ENCODE data around the gene ZNF101. TPM values are rescaled to one million over a fixed set of nuclear protein-coding genes. Genes with fewer than 3 reads are reported as not detected.
A peak's percentile ranks its signal among the peaks of the same experiment; 100 is the strongest.

Gene ZNF101
- total RNA-seq, 2 donors from 2014 or later, result 66.9 to 79.6 TPM

DNA sequence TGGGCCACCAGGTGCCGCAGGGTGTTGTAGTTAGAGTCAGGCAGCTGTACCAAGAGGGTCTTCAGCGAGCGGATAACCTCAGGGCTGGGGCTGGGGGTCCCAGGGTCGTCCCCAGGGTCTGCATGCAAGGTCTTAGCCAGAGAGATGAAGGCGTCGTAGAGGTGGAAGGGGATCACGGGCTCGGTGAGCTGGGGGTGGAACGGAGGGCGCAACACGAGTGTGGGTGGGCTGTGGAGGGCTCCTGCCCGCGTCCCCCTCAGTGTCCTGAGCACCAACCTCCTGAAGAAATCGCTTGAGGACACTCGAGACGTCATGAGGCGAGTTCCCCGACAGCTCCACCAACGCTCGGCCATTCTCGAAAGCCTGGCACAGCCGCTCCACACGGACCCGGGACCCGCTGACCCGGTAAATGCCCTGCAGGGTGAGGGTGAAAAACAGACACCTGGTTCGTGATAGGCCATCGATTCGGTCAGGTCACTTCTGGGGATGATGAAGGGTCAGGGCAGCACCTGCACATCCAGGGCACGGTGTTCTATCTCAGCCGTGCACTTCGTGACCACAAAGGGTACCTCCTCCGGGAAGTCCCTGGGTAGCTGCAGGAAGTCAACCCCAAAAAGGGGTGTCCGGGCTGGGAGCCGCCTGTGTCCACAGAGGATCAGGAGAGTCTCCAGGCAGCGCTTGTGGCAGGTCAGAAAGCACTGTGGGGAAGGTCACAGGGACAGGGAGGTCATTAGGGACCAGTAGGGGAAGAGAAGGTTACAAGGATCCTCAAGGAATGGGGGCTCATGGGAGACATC lies 33.9 kb upstream of the ZNF101 start:
- ATAC-seq (no peak), DNase-seq (ENCODE audit: low spot score in 2 of 2) (no peak)
- Mint-ChIP-seq H3K36me3 (peaks cover 9 to 29% of the 10 kb centered on the region in 2 donors), H3K27ac (peak overlapping the region; percentile 32 to 92), H3K9me3 (no peaks in the 10 kb centered on the region)

DNA sequence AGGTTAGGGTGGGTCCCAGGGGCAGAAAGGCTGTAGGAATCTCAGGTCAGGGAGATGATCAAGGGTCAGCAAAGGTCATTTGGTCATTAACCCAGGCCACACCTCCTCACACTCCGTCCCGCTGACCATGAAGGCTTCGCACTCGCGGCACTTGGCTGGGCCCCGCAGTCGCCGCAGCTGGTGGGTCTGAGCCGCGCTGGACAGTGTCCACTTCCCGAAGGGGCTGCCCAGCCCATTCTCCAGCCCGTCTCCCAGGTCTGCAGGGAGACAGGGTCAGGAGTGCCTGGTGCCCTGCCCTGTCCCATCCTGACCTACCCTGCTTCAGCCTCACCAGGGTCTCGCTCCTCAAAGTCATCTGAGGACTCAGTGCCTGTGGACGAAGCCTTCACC lies 33.3 kb upstream of the ZNF101 start:
- peak overlapping the region; percentile 58 to 92 for H3K27ac Mint-ChIP-seq
- ATAC-seq (no peak), DNase-seq (ENCODE audit: low spot score in 2 of 2) (no peak)
- H3K36me3 Mint-ChIP-seq, result peaks cover 9 to 29% of the 10 kb centered on the region in 2 donors
- H3K9me3 Mint-ChIP-seq, result no peaks in the 10 kb centered on the region

DNA sequence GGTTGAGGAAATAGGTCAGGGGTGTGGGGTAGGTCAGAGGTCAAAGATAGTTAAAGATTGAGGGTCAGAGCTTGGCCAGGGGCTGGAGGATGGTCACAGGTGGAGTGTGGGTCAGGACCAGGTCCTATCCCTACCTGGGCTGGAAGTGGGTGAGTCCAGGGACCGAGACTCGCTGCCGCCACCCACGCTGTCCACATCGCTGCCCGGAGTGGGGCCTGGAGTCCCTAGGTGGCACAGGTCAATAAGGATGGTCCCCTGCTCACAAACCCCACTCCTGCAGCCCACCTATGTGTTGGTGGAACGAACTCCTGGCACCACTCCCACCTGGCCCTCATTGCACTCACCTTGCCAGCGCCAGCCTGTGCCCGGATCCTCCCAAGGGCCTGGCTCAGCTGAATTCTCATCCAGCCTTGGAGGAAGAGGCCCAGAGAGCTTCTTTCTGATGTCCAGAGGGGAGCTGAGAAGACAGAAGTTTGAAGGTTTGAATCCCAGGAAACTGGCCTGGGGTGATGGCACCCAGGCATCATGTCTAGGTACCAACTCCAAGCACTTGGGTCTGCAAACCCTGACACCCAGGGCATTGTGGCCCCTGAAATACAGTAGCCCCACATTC lies 32.0 kb upstream of the ZNF101 start:
- H3K36me3 Mint-ChIP-seq, result peaks cover 9 to 29% of the 10 kb centered on the region in 2 donors
- H3K9me3 Mint-ChIP-seq, result no peaks in the 10 kb centered on the region
- ATAC-seq, result no peak
- DNase-seq (ENCODE audit: low spot score in 2 of 2), result no peak
- H3K27ac Mint-ChIP-seq, result no peak overlapping the region

DNA sequence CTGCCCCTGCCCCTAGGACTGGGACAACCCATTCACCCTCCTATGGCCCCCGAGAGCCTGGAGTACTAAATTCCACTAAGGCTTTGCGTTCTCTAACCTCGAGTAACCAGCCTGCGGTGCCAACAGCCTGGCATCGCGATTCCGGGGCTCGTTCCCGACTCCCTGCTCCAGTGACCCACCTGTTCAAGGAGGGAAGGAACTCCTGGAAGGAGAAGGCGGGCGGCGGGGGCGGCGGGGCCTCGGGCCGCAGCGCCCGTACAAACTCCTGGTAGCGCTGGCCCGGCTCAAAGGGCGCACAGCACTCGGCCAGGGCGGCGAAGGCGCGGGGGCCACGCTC lies 31.5 kb upstream of the ZNF101 start:
- no peak for ATAC-seq
- H3K27ac Mint-ChIP-seq, result no peak overlapping the region

DNA sequence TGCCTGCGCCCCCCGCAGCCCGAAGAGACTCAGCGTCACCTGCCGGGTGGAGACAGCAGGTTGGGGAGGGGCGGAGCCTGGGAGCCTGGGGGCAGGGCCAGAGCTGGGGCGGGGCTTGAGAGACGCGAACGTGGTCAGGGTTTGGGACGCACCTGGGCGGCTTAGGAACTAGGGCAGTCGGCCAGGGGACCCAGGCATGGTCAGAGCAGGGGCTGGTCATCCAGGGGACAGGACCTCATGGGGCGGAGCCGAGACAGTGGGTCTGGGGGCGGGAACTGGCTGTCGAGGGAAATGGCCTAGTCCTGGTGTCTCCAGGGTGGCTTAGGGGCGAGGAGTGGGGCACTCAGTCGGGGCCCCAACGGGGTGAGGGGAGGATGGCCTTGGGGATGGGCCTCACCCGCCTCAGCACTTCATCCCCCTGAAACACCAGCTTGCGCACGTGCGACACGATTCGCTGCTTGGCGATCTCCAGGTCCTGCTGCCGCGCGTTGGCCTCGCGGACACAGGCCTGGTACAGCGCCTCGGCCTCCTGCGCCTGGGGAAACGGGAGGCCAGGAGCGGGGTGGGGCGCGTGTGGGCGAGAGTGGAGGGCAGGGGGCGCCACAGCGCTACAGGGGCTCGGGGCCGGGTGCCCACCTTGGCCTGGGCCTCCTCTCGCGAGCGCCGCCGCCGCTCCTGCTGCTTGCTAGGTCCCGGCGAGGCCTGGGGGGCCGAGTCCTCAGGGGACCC lies 31.0 kb upstream of the ZNF101 start:
- DNase-seq (ENCODE audit: low spot score in 2 of 2) (no peak), ATAC-seq (no peak)
- Mint-ChIP-seq H3K27ac (no peak overlapping the region), H3K36me3 (peaks cover 18 to 37% of the 10 kb centered on the region in 2 donors), H3K9me3 (no peaks in the 10 kb centered on the region)

More for the DNA sequence above, 31.5 kb upstream of the ZNF101 start:
- H3K36me3 Mint-ChIP-seq, result peaks cover 13 to 34% of the 10 kb centered on the region in 2 donors
- DNase-seq (ENCODE audit: low spot score in 2 of 2), result no peak
- no peaks in the 10 kb centered on the region for H3K9me3 Mint-ChIP-seq

DNA sequence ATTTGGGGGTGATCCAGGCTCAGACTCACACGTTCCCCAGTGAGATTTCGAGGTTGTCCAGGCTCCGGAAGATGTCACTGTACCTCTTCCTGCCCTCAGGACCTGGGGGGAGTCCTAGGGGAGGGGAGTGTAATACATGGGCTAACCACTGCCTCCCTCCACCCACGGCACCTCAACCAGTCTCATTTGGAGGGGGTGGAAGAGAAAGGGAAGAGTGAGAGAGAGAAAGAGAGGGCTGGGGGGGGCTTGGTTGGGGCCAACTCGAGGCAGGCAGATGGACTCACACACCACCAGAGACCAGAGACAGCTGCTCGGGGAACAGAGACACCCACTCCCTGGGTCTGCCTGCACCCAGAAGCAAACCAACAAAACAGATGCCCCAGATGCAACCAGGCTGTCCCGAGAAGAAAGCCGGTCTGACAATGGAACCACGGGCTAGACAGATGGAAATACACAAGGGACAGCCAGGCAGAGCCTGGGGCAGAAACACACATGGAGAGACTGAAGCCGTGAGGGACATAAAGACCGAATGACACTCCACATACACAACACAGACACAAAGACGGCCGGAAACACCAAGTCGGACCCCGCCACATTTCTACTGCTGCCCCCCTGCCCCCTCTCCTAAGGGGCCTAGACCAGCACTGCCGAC lies 26.0 kb upstream of the ZNF101 start:
- peaks cover 15 to 20% of the 10 kb centered on the region in 2 donors for H3K36me3 Mint-ChIP-seq
- no peaks in the 10 kb centered on the region for H3K9me3 Mint-ChIP-seq
- peak; percentile 34 to 76 for ATAC-seq
- DNase-seq (ENCODE audit: low spot score in 2 of 2), result peak in 1 of 2 donors; percentile 31
- H3K27ac Mint-ChIP-seq, result peak overlapping the region; percentile 91 to 97

DNA sequence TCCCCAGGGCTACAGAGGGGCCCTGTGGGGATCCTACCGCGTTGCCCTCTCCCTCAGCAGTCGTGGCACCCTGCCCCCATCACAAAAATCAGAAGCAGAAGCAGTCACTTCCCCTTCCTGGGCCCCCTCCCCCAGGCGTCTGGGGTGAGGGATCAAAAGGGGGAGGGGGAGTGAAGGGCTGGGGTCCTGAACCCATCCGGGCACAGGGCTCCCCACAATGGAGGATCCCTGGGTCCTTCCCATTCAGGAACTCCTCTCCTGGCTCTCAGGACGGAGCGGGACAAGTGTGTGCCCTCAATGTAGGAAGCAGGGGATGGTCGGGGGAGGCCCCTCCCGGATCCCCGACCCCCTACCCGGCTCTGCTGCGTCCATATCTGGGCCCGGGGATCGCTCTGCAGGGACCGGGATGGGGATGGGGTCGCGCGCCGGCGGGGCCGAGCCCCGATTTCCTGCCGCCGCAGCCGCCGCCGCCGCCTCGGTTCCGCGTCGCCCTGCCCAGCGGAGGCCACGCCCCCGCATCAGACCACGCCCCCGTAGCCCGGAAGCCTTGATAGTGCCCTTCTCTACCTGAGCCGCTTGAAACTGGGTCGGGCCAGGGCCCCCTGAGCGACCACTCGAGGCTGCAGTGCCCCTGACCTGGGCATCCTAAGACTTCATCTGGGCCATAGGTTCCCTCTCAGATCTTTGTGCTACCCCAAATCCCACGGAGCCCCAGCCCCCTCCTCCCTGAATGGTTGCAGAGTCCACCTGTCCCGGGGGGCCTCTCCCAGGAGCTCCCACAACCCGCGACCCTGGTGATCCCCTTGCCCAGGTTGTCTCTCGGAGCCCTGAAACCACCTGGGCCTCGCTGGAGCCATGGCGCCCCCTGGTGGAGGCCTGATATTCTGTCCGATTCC lies 25.2 kb upstream of the ZNF101 start, which contains the start of gene GMIP:
Gene GMIP, minus strand, starts transcription at position 500 of the 896 bp plus-strand sequence. Its CDS starts 128 bp downstream, at position 372.
- Mint-ChIP-seq H3K36me3 (peaks cover 15 to 18% of the 10 kb centered on the region in 2 donors), H3K27ac (peak within 1 kb of the TSS; percentile 91 to 97), H3K9me3 (no peaks in the 10 kb centered on the region)
- DNase-seq (ENCODE audit: low spot score in 2 of 2), result peak; percentile 87 to 91
- peak; percentile 82 to 90 for ATAC-seq

DNA sequence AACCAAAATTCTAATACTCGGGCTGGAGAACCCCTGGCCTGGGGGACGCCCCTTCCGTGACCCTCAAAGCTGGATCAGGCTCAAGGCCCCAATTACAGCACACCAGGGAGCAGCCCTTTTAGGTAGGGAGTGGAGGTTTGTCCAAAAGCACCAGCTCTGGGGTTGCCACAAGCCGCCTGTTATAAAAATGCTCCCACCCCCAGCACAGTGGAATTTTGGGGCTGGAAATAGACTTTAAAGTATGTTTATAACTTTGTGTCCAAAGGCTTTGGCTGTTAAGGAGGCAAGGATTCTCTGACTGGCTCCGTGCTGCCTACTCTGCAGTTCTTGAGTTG lies 24.6 kb upstream of the ZNF101 start:
- H3K27ac Mint-ChIP-seq, result peak overlapping the region; percentile 91 to 97

DNA sequence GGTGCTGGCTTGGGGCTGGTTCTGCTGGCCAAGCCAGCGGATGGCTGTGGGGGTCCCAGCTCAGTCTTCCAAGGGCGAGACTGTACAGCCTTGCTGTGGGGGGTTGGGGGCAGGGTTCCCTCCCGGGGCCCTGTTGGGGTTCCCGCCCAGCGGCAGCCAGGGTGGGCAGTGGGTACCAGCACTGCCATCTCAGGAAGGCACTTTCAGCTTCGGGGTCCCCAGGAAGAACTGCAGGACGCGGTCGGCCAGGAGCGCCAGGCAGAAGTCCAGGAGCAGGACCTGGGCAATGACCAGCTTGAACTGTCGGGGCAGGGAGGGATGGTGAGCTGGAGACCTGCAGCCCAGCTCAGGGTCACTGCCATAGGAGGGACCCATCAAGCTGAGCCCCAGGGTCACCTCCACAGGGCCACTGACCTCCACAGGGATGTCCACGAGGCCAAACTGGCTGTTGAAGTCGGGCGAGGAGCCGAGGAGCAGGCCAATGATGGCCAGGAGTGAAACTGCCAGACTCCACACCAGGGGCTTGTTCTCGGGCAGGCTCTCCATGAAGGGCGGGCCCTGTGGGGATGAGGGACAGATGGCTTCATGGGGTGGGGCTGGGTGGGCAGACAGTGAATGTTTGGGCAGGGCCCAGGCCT lies 23.3 kb upstream of the ZNF101 start:
- H3K9me3 Mint-ChIP-seq, result no peaks in the 10 kb centered on the region
- H3K36me3 Mint-ChIP-seq, result peaks cover 15 to 22% of the 10 kb centered on the region in 2 donors
- DNase-seq (ENCODE audit: low spot score in 2 of 2) (no peak), ATAC-seq (no peak)
- peak overlapping the region in 1 of 2 donors; percentile 91 for H3K27ac Mint-ChIP-seq

More for the DNA sequence above, 24.6 kb upstream of the ZNF101 start:
- Mint-ChIP-seq H3K36me3 (peaks cover 15% of the 10 kb centered on the region in 2 donors), H3K9me3 (no peaks in the 10 kb centered on the region)
- ATAC-seq (no peak), DNase-seq (ENCODE audit: low spot score in 2 of 2) (no peak)

DNA sequence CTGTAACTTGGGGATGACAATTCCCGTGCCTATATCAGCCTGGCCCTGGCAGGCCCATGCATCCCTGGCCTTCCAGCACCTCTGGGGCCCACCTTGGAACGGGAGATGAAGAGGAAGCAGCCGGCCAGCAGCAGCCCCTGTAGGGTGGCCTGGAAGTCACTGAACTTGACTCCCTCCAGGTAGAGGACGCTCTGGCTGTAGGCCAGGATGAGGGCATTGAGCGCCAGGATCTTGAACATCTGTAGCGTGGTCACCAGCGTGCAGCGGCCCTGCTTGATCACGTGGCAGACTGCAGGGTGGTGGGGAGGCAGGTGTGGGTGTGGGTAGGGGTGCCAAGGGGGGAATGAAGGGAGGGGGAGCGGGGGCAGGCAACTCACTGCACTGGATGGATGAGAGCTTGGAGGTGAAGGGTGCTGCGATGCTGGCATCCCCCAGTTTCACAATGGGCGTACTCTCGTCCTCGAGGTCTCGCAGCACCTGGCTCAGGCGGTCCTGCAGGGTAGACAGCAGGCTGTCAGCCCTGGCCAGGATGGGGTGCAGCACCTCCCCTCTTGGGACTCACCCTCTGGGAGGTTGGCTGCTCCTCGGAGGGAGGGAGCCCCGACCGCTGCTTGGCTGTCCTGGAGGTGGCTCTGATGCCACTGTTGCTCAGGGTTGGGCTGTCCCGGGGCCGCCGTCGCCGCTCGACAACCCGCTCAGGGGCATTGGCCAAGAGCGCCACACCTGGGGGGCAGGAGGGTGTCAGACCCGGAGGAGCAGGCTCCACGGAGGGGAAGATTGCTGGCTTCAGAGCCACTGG lies 21.4 kb upstream of the ZNF101 start:
- ATAC-seq, result no peak
- no peaks in the 10 kb centered on the region for H3K9me3 Mint-ChIP-seq
- peak overlapping the region; percentile 58 to 72 for H3K27ac Mint-ChIP-seq
- no peak for DNase-seq (ENCODE audit: low spot score in 2 of 2)
- peaks cover 10 to 18% of the 10 kb centered on the region in 2 donors for H3K36me3 Mint-ChIP-seq

DNA sequence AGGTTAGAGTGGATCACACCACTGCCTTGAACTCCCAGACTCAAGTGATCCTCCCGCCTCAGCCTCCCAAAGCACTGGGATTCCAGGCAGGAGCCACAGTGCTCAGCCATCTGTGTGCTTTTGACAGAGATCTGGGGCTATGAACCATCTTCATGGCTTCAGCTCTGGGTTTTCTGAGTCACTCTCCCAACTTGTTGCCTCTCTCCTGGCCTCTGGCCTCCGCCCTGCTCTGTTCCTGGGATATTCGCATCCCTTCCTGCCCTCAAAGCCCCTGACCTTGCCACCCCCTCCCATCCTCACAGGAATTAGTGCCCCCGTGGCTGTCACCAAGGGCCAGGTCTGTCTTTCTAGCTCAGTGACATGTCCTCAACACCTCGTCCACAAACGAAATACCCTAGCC lies 19.5 kb upstream of the ZNF101 start:
- Mint-ChIP-seq H3K27ac (peak overlapping the region; percentile 9 to 86), H3K9me3 (no peaks in the 10 kb centered on the region), H3K36me3 (peaks cover 7 to 22% of the 10 kb centered on the region in 2 donors)
- DNase-seq (ENCODE audit: low spot score in 2 of 2) (no peak), ATAC-seq (no peak)

DNA sequence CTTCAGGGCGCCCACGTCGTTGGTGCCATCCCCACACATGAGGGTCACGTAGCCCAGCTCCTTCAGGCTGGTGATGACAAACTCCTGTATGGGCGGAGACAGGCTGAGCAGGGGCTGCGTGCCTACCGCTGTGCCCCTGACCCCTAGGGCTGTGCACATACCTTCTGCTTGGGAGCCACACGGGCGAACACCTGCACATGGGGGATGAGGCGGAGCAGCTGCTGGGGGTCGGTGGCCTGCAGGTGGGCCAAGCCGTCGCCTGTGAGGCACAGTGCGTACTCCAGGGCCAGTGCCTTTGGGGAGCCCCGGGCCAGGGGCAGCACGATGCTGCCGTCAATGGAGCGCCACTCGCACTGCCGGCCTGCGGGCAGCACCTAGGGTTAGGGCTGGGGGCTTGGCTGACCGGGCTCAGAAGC lies 19.1 kb upstream of the ZNF101 start:
- peaks cover 7 to 22% of the 10 kb centered on the region in 2 donors for H3K36me3 Mint-ChIP-seq
- peak overlapping the region in 1 of 2 donors; percentile 9 for H3K27ac Mint-ChIP-seq
- ATAC-seq (no peak), DNase-seq (ENCODE audit: low spot score in 2 of 2) (no peak)
- no peaks in the 10 kb centered on the region for H3K9me3 Mint-ChIP-seq

DNA sequence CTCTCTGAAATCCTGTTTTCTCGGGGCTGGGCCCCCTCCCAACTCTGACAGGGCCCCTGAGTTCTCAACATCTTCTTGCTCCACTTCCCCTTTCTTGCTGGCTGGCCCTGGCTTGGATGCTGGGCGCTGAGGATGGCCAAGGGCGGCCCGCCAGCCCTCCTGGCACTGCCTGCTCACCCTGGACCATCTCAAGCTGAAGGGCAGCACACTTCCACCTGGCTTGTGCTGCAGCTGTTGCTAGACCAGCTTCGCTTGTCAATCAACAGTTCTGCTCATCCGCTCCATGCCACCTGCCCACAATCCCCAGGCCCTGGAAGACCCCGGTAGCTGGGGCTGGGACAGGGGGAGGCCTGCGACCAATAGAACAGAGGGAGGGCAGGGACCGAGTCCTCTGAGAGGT lies 18.3 kb upstream of the ZNF101 start:
- ATAC-seq, result no peak
- H3K36me3 Mint-ChIP-seq, result peaks cover 7 to 22% of the 10 kb centered on the region in 2 donors
- peak overlapping the region; percentile 12 to 92 for H3K27ac Mint-ChIP-seq

DNA sequence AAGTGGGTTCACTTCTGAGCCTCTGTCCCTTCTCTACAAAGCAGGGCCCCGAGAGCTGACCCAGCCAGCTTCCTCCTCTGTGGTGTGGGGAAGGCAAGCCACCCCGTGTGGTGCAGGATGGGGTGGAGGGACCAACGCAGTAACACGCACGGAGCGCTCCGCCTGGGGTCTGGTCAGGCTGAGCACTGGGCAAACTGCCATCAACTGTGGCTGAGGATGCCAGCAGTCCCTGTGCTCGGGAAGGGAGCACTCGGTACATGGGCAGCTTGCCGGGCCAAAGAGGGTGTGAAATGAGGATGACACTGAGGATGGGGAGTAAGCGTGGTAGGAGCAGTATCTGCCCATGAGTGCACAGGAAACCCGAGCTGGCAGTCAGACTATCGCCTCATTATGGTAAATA lies 17.6 kb upstream of the ZNF101 start:
- peaks cover 7 to 22% of the 10 kb centered on the region in 2 donors for H3K36me3 Mint-ChIP-seq
- no peaks in the 10 kb centered on the region for H3K9me3 Mint-ChIP-seq
- H3K27ac Mint-ChIP-seq, result no peak overlapping the region
- ATAC-seq (no peak), DNase-seq (ENCODE audit: low spot score in 2 of 2) (no peak)

More for the DNA sequence above, 18.3 kb upstream of the ZNF101 start:
- no peaks in the 10 kb centered on the region for H3K9me3 Mint-ChIP-seq
- DNase-seq (ENCODE audit: low spot score in 2 of 2), result no peak

All from activated naive CD4-positive, alpha-beta T cell treated with anti-CD3 and anti-CD28 coated beads, Interleukin-2, amount 50 U/mL, for 72 hours (primary cell).